SK-N-MC (cell line): ENCODE results near the gene ZNF428.

Experiments used
- EZH2 ChIP-seq: fragments of 200-600 bp; sonication (generic); IDR thresholded peaks from one replicate; pipeline ENCODE4 v1.6.1; 2017; ENCODE audit warnings: antibody characterized with exemption
- POLR2AphosphoS5 ChIP-seq: IDR thresholded peaks from 2 replicates; pipeline ENCODE4 v1.6.1; 2012; ENCODE audit warnings: mild to moderate bottlenecking, low read depth, low read length, borderline replicate concordance

DNA sequence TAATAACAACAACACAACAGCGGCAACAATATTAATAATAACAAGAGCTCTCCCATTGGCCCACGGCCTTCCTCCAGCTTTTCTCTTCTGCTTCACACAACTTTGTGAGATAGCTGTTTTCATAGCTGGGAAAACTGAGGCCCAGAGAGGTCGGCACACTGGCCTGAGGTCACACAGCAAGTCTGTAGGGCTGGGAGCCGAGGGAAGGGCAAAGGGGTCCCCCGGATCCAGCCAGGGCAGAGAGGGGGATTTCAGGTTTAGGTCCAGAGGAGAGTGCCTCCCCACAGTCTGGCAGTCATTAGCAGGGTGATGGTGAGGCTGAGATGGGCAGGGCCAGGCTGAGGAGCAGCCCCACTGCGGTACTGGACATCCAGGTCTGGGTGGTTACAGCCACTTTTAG, 29.2 kb upstream of the ZNF428 start:
- TF ChIP-seq POLR2AphosphoS5 (no peak), EZH2 (no peak)
